SK-N-SH treated with all-trans-retinoic acid at 6 μM for 48 hours (cell line): ENCODE data around the gene UTF1.

Experiments
- ARNTL ChIP-seq: fragments of 450-650 bp; formaldehyde crosslinking; IDR thresholded peaks from 2 replicates; pipeline ENCODE4 v1.5.0; 2020; ENCODE audit warnings: low read depth, mild to moderate bottlenecking, moderate library complexity, borderline replicate concordance
- CSDC2 ChIP-seq: fragments of 250-450 bp; sonication (Bioruptor Pico); IDR thresholded peaks from 2 replicates; pipeline ENCODE4 v1.5.0; 2020; ENCODE audit warnings: mild to moderate bottlenecking, moderate library complexity
- GLIS3 ChIP-seq: fragments of 250-450 bp; sonication (Bioruptor Pico); IDR thresholded peaks from 2 replicates; pipeline ENCODE4 v1.5.0; 2020; ENCODE audit warnings: mild to moderate bottlenecking, moderate library complexity
- SNAI2 ChIP-seq: fragments of 250-450 bp; sonication (Bioruptor Pico); IDR thresholded peaks from 2 replicates; pipeline ENCODE4 v1.5.0; 2020; ENCODE audit warnings: mild to moderate bottlenecking, moderate library complexity
- TOX ChIP-seq: fragments of 250-450 bp; sonication (Bioruptor Pico); IDR thresholded peaks from 2 replicates; pipeline ENCODE4 v1.8.0; 2021; ENCODE audit warnings: mild to moderate bottlenecking, moderate library complexity, borderline replicate concordance
- ZFP3 ChIP-seq: fragments of 250-450 bp; sonication (Bioruptor Pico); IDR thresholded peaks from 2 replicates; pipeline ENCODE4 v1.5.0; 2020; ENCODE audit warnings: mild to moderate bottlenecking, moderate library complexity
- TF ChIP-seq, protein P1 (sequence below): fragments of 250-450 bp; sonication (Bioruptor Pico); IDR thresholded peaks from 2 replicates; pipeline ENCODE4 v1.8.0; 2021; ENCODE audit warnings: low read depth, mild to moderate bottlenecking, moderate library complexity, borderline replicate concordance
- TF ChIP-seq, protein P2 (sequence below): fragments of 250-450 bp; sonication (Bioruptor Pico); IDR thresholded peaks from 2 replicates; pipeline ENCODE4 v1.8.0; 2020; ENCODE audit warnings: mild to moderate bottlenecking, moderate library complexity, borderline replicate concordance

DNA sequence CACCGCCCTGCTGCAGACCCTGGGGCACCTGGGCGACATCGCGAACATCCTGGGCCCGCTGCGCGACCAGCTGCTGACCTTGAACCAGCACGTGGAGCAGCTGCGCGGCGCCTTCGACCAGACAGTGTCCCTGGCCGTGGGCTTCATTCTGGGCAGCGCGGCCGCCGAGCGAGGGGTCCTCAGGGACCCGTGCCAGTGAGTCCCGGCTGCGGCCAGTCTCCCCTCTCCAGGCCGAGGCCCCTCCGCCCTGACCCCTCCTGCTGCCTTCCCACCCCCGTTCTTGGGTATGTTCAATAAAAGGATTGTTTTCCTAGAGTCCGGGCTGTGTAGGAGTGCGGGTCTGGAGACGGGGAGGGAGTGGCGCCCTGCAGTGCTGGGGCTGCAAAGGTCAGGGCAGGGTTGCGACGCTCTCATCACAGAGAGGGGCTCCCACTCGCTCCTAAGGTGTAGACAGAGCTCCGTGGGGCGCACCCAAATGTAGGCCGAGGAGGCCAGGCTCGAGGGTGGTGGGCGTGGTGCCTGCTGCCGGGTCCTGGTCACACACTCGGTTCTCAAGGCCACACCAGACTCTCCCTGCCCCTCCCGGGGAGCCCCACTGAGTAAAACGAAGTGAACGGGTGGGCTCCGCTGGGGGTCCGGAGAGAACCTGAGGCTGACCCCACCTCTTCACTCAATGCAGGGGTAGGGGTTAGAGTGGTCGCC, 1.4 kb downstream of the UTF1 start:
- TF ChIP-seq, protein P1, sequence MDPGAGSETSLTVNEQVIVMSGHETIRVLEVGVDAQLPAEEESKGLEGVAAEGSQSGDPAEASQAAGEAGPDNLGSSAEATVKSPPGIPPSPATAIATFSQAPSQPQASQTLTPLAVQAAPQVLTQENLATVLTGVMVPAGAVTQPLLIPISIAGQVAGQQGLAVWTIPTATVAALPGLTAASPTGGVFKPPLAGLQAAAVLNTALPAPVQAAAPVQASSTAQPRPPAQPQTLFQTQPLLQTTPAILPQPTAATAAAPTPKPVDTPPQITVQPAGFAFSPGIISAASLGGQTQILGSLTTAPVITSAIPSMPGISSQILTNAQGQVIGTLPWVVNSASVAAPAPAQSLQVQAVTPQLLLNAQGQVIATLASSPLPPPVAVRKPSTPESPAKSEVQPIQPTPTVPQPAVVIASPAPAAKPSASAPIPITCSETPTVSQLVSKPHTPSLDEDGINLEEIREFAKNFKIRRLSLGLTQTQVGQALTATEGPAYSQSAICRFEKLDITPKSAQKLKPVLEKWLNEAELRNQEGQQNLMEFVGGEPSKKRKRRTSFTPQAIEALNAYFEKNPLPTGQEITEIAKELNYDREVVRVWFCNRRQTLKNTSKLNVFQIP (CRISPR knock-in tag) = no peak
- TF ChIP-seq ARNTL (CRISPR knock-in tag) (no peak), CSDC2 (CRISPR knock-in tag) (no peak), GLIS3 (CRISPR knock-in tag) (no peak), TOX (no peak), ZFP3 (no peak), SNAI2 (CRISPR knock-in tag) (no peak)
- TF ChIP-seq, protein P2, sequence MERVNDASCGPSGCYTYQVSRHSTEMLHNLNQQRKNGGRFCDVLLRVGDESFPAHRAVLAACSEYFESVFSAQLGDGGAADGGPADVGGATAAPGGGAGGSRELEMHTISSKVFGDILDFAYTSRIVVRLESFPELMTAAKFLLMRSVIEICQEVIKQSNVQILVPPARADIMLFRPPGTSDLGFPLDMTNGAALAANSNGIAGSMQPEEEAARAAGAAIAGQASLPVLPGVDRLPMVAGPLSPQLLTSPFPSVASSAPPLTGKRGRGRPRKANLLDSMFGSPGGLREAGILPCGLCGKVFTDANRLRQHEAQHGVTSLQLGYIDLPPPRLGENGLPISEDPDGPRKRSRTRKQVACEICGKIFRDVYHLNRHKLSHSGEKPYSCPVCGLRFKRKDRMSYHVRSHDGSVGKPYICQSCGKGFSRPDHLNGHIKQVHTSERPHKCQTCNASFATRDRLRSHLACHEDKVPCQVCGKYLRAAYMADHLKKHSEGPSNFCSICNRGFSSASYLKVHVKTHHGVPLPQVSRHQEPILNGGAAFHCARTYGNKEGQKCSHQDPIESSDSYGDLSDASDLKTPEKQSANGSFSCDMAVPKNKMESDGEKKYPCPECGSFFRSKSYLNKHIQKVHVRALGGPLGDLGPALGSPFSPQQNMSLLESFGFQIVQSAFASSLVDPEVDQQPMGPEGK (CRISPR knock-in tag) = no peak
